NCI-H2107 treated with DMSO at 0.1 percent for 48 hours (cell line): ENCODE results near the gene VEGFD.
A peak's percentile ranks its signal among the peaks of the same experiment; 100 is the strongest.
"Not testable (repeated sequence)": the region's sequence is repeated elsewhere in the genome, so short reads cannot be mapped to it uniquely, and the experiment has no call there.

ENCODE experiments used
- DNase-seq: peaks from one replicate; lab custom pipeline; 2025; ENCODE audit not compliant: unreplicated experiment; lab: John Stamatoyannopoulos, UW

Gene VEGFD

GRCh38 chrX:15310117-15310516 lies 74.1 kb downstream of the VEGFD start:
- DNase-seq, result peak; percentile 35

GRCh38 chrX:15305899-15306298 lies 78.3 kb downstream of the VEGFD start:
- not testable (repeated sequence) for DNase-seq

GRCh38 chrX:15301924-15302323 lies 82.3 kb downstream of the VEGFD start:
- DNase-seq, result peak; percentile 65

GRCh38 chrX:15299941-15300851 lies 84.0 kb downstream of the VEGFD start:
- DNase-seq, result no peak

- DNase-seq, result no peak
Measured at GRCh38 chrX:15298780-15299179, 85.4 kb downstream of the VEGFD start.

- no peak for DNase-seq
Measured at GRCh38 chrX:15298201-15298600, 86.0 kb downstream of the VEGFD start.
